Measurements from ENCODE around the gene LDB2. TPM values are rescaled to one million over a fixed set of nuclear protein-coding genes. Genes with fewer than 3 reads are reported as not detected.
"Not testable (repeated sequence)": the region's sequence is repeated elsewhere in the genome, so short reads cannot be mapped to it uniquely, and the experiment has no call there.

The LDB2 gene
- total RNA-seq, 4 donors from 2014 or later = 3.9 to 43.7 (median 7.8) TPM

DNA sequence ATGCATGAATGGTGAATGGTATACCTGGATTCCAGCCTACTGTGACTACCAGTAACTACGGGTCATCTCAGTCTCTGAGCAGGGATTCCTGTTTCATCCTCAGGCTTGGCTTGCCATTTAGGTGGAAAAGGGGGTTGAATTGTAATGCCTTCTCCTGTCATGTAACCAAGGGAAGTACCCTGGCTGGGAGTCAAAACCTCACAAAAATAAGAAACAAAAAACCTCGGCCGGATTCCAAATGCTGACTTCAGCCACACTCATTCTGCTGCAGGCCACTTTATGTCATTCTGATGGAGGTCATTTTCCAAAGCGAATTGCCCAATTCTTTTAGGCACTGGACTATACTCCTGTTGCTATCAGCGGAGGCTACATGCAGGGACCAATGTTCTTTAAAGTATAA is 324.7 kb downstream of the LDB2 start:
- Histone ChIP-seq H3K27ac (no peak overlapping the region), H3K9me3 (no peaks in the 10 kb centered on the region), H3K4me1 (no peaks in the 10 kb centered on the region), H3K4me3 (no peak overlapping the region), H3K27me3 (no peaks in the 10 kb centered on the region), H3K36me3 (no peaks in the 10 kb centered on the region)
- TF ChIP-seq CTCF (IDR thresholded peaks at IDR 0.05) = no peak
- DNase-seq = no peak

DNA sequence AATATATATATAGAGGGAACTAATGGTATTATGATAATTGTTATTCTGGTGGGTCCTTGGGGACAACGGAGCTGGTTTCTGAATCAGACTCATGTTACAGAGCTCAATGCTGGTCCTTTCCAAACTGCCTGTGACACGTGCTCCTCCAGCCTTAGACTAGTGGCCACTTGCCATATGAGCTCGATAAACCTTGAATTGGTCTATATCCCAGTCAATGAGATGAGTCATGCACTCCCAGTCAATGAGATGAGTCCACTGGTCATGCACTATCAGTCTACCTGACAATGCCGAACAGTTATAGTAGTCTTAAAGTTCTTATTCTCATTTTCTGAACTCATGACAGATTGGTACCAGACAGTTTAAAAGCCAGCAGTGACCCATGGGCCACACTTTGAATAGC is 325.2 kb downstream of the LDB2 start:
- no peak for TF ChIP-seq CTCF (IDR thresholded peaks at IDR 0.05)
- TF ChIP-seq POLR2A (IDR thresholded peaks at IDR 0.05) = no peak
- no peak for DNase-seq
- no peak overlapping the region for H3K4me3 ChIP-seq
- H3K27me3 ChIP-seq = no peaks in the 10 kb centered on the region
- H3K4me1 ChIP-seq = no peaks in the 10 kb centered on the region
- no peaks in the 10 kb centered on the region for H3K9me3 ChIP-seq
- no peaks in the 10 kb centered on the region for H3K36me3 ChIP-seq
- H3K27ac ChIP-seq = no peak overlapping the region

- no peaks in the 10 kb centered on the region for H3K27me3 ChIP-seq
- no peaks in the 10 kb centered on the region for H3K36me3 ChIP-seq
- DNase-seq = no peak
- H3K4me3 ChIP-seq = no peak overlapping the region
- H3K4me1 ChIP-seq = no peaks in the 10 kb centered on the region
- H3K9me3 ChIP-seq = no peaks in the 10 kb centered on the region
- TF ChIP-seq POLR2A (IDR thresholded peaks at IDR 0.05) = no peak
- no peak for TF ChIP-seq CTCF (IDR thresholded peaks at IDR 0.05)
- no peak overlapping the region for H3K27ac ChIP-seq
These were observed 325.8 kb downstream of the LDB2 start for GRCh38 chr4:16572631-16573030.

GRCh38 chr4:16572161-16572560 is 326.3 kb downstream of the LDB2 start:
- no peak overlapping the region for H3K4me3 ChIP-seq
- no peaks in the 10 kb centered on the region for H3K9me3 ChIP-seq
- H3K4me1 ChIP-seq = no peaks in the 10 kb centered on the region
- H3K36me3 ChIP-seq = no peaks in the 10 kb centered on the region
- TF ChIP-seq CTCF (IDR thresholded peaks at IDR 0.05) (no peak), POLR2A (IDR thresholded peaks at IDR 0.05) (no peak)
- DNase-seq = no peak
- H3K27me3 ChIP-seq = no peaks in the 10 kb centered on the region
- H3K27ac ChIP-seq = no peak overlapping the region

- TF ChIP-seq POLR2A (IDR thresholded peaks at IDR 0.05) = no peak
- Histone ChIP-seq H3K4me1 (no peaks in the 10 kb centered on the region), H3K4me3 (no peak overlapping the region), H3K27ac (no peak overlapping the region), H3K36me3 (no peaks in the 10 kb centered on the region), H3K27me3 (no peaks in the 10 kb centered on the region), H3K9me3 (no peaks in the 10 kb centered on the region)
- DNase-seq = no peak
These were observed 328.7 kb downstream of the LDB2 start for GRCh38 chr4:16569790-16570189.

GRCh38 chr4:16557316-16557715 is 341.1 kb downstream of the LDB2 start:
- not testable (repeated sequence) for H3K36me3 ChIP-seq, H3K27me3 ChIP-seq, DNase-seq, H3K4me1 ChIP-seq, H3K9me3 ChIP-seq, H3K27ac ChIP-seq, H3K4me3 ChIP-seq

- Histone ChIP-seq H3K36me3 (no peaks in the 10 kb centered on the region), H3K4me3 (no peak overlapping the region), H3K9me3 (no peaks in the 10 kb centered on the region), H3K27ac (no peak overlapping the region), H3K27me3 (no peaks in the 10 kb centered on the region), H3K4me1 (no peaks in the 10 kb centered on the region)
- TF ChIP-seq POLR2A (IDR thresholded peaks at IDR 0.05) = no peak
- TF ChIP-seq CTCF (IDR thresholded peaks at IDR 0.05) = no peak
- DNase-seq = no peak
These were observed 343.3 kb downstream of the LDB2 start for GRCh38 chr4:16555156-16555555.
